K562 (cell line): Measurements from ENCODE around the gene PPP4R3B. TPM values are rescaled to one million over a fixed set of nuclear protein-coding genes. Genes with fewer than 3 reads are reported as not detected.
A peak's percentile ranks its signal among the peaks of the same experiment; 100 is the strongest.

Source experiments
- ATAC-seq: fragments of 200-7000 bp; cut with Tn5 transposase; 3 replicates; pipeline ENCODE4 v1.9.1; 2020; ENCODE audit warnings: moderate library complexity
- BruUV-seq: library from RNA; stranded (reverse); fragments of 400-500 nt; replicated peaks from 2 replicates; lab custom pipeline; 2021; lab: Mats Ljungman, UMichigan
- CTCF ChIA-PET: fragments of 300-600 bp; formaldehyde crosslinking; extraction: SDS; loops from one replicate; lab custom pipeline; 2021; ENCODE audit warnings: low intra/inter-chr PET ratio; lab: Yijun Ruan, JAX
- POLR2A ChIA-PET: fragments of 300-600, 350-650 bp; sonication (Branson Sonifier 250); formaldehyde crosslinking; extraction: SDS; loops from one replicate; lab custom pipeline; 2021; ENCODE audit warnings: antibody characterized with exemption, inconsistent platforms; lab: Yijun Ruan, JAX
- DNase-seq, 4 experiments: peaks; one replicate each; pipeline versions ENCODE4 v3.0.0 to v3.0.0-alpha.2; 2011 to 2018; ENCODE audit warnings: low spot score in 3 of 4, mixed read lengths in 3 of 4; ENCODE audit errors: extremely low read depth in 1 of 4
- FAIRE-seq: peaks from 2 replicates; lab custom pipeline; 2011; peaks lifted over from hg19 to GRCh38; lab: Jason Lieb, UNC
- H2AFZ ChIP-seq: 2 replicates; pipeline ENCODE4 v1.6.0; 2011; ENCODE audit warnings: low read depth, low read length, control low read depth, inconsistent platforms
- H3K27ac ChIP-seq: fragments of 200-600 bp; 3 replicates; pipeline ENCODE4 v1.8.0; 2011; ENCODE audit warnings: low read depth, mild to moderate bottlenecking, control low read depth, inconsistent platforms, low read length, moderate library complexity, mixed read lengths; ENCODE audit errors: extremely low read depth
- H3K27me3 ChIP-seq, 2 experiments: fragments of 300-600 bp in 1 of 2; 2 replicates in 1 of 2; 3 replicates in 1 of 2; pipeline versions ENCODE4 v1.6.0 to v1.8.0; 2011; ENCODE audit warnings: inconsistent platforms in 2 of 2, low read length in 2 of 2, mild to moderate bottlenecking in 1 of 2, mixed read lengths in 1 of 2, moderate library complexity in 1 of 2; ENCODE audit not compliant: control insufficient read depth in 2 of 2, insufficient read depth in 2 of 2
- H3K36me3 ChIP-seq: fragments of 300-600 bp; 3 replicates; pipeline ENCODE4 v1.8.0; 2011; ENCODE audit warnings: mild to moderate bottlenecking, low read length, inconsistent platforms; ENCODE audit not compliant: control insufficient read depth, insufficient read depth
- H3K4me1 ChIP-seq, 2 experiments: fragments of 200-600 bp in 1 of 2; replicated peaks in 1 of 2; 2 replicates in 1 of 2; 3 replicates in 1 of 2; pipeline versions ENCODE4 v1.5.1 to v1.8.0; 2011; ENCODE audit warnings: inconsistent platforms in 2 of 2, low read length in 2 of 2, mild to moderate bottlenecking in 1 of 2, mixed read lengths in 1 of 2, moderate library complexity in 1 of 2; ENCODE audit not compliant: control insufficient read depth in 2 of 2, insufficient read depth in 2 of 2
- H3K4me2 ChIP-seq: 2 replicates; pipeline ENCODE4 v1.6.1; 2011; ENCODE audit warnings: low read length, control low read depth, inconsistent platforms, mixed read lengths; ENCODE audit not compliant: insufficient read depth
- H3K4me3 ChIP-seq: fragments of 200-600 bp; sonication (generic), shearing (Covaris generic); 2 replicates; pipeline ENCODE4 v1.5.1; 2016; ENCODE audit warnings: control low read depth, inconsistent platforms
- H3K79me2 ChIP-seq: fragments of 200-600 bp; 3 replicates; pipeline ENCODE4 v1.8.0; 2011; ENCODE audit warnings: low read length, inconsistent platforms; ENCODE audit not compliant: control insufficient read depth, insufficient read depth
- H3K9ac ChIP-seq, 2 experiments: 2 replicates each; pipeline versions ENCODE4 v1.6.0 to v1.6.1; 2011; ENCODE audit warnings: low read depth in 2 of 2, low read length in 2 of 2, control low read depth in 1 of 2, inconsistent platforms in 1 of 2, mild to moderate bottlenecking in 1 of 2, mixed read lengths in 1 of 2; ENCODE audit not compliant: insufficient read depth in 1 of 2
- H3K9me1 ChIP-seq: one replicate; pipeline ENCODE4 v1.6.0; 2011; ENCODE audit warnings: inconsistent platforms, mild to moderate bottlenecking, low read length, moderate library complexity; ENCODE audit not compliant: control insufficient read depth, insufficient read depth
- H3K9me3 ChIP-seq: replicated peaks from 2 replicates; pipeline ENCODE4 v1.5.1; 2011; ENCODE audit warnings: low read depth, low read length, inconsistent platforms; ENCODE audit not compliant: control insufficient read depth, insufficient read depth
- H4K20me1 ChIP-seq: replicated peaks from 2 replicates; pipeline ENCODE4 v1.6.1; 2011; ENCODE audit warnings: low read length, inconsistent platforms, mixed read lengths; ENCODE audit not compliant: control insufficient read depth, insufficient read depth
- ARID1B ChIP-seq: fragments of 450-650 bp; IDR thresholded peaks from 2 replicates; pipeline ENCODE4 v1.6.1; 2016; ENCODE audit warnings: antibody characterized with exemption, mild to moderate bottlenecking, inconsistent platforms
- DPF2 ChIP-seq: fragments of 450-650 bp; IDR thresholded peaks from 2 replicates; pipeline ENCODE4 v1.6.1; 2016
- FOS ChIP-seq: IDR thresholded peaks from 3 replicates; pipeline ENCODE4 v1.6.1; 2011; ENCODE audit not compliant: insufficient read length; ENCODE audit errors: extremely low read depth
- FOSL1 ChIP-seq: fragments of 200-800 bp; sonication (Bioruptor generic); conservative IDR thresholded peaks from 2 replicates; pipeline ENCODE4 v1.6.1; 2016; ENCODE audit warnings: missing genetic modification characterization, missing compliant biosample characterization
- FOXK2 ChIP-seq, 2 experiments: fragments of 450-650 bp; IDR thresholded peaks in 1 of 2; conservative IDR thresholded peaks in 1 of 2; 2 replicates each; pipeline ENCODE4 v1.6.1; 2016; ENCODE audit warnings: low read depth in 2 of 2, mild to moderate bottlenecking in 1 of 2
- HCFC1 ChIP-seq: IDR thresholded peaks from 2 replicates; pipeline ENCODE4 v1.6.1; 2012; ENCODE audit warnings: low read depth, low read length, improper control_type of control experiment
- HMG20B ChIP-seq: fragments of 250-450 bp; sonication (Bioruptor Pico); IDR thresholded peaks from 2 replicates; pipeline ENCODE4 v1.5.0; 2021; ENCODE audit warnings: mild to moderate bottlenecking
- HSF4 ChIP-seq: fragments of 250-450 bp; sonication (Bioruptor Pico); IDR thresholded peaks from 2 replicates; pipeline ENCODE4 v2.1.2; 2022; ENCODE audit warnings: mild to moderate bottlenecking, moderate library complexity, borderline replicate concordance
- JUN ChIP-seq, 2 experiments: sonication (generic) in 1 of 2; formaldehyde crosslinking in 1 of 2; IDR thresholded peaks; 2 replicates each; pipeline versions ENCODE4 v1.6.1 to v1.8.0; 2012 to 2022; ENCODE audit warnings: borderline replicate concordance in 2 of 2, mild to moderate bottlenecking in 2 of 2, improper control_type of control experiment in 1 of 2, low read depth in 1 of 2, low read length in 1 of 2, missing genetic modification reagents in 1 of 2
- JUND ChIP-seq, 2 experiments: IDR thresholded peaks; 2 replicates in 1 of 2; 3 replicates in 1 of 2; pipeline ENCODE4 v1.6.1; 2011; ENCODE audit warnings: borderline replicate concordance in 2 of 2, low read depth in 2 of 2, low read length in 2 of 2, improper control_type of control experiment in 1 of 2, missing biosample characterization in 1 of 2, missing genetic modification characterization in 1 of 2, missing genetic modification reagents in 1 of 2
- PTBP1 ChIP-seq: fragments of 200-400 bp; formaldehyde crosslinking; IDR thresholded peaks from 2 replicates; pipeline ENCODE4 v1.6.1; 2017; ENCODE audit warnings: low read depth, low read length
- SMARCA4 ChIP-seq: fragments of 450-650 bp; IDR thresholded peaks from 2 replicates; pipeline ENCODE4 v1.6.1; 2016
- SMARCE1 ChIP-seq: fragments of 450-650 bp; IDR thresholded peaks from 2 replicates; pipeline ENCODE4 v1.7.1; 2016; ENCODE audit warnings: mild to moderate bottlenecking
- ZNF175 ChIP-seq: fragments of 200-800 bp; sonication (Bioruptor generic); IDR thresholded peaks from 2 replicates; pipeline ENCODE4 v1.6.1; 2016; ENCODE audit warnings: low read depth, mild to moderate bottlenecking, missing genetic modification characterization, missing compliant biosample characterization
- ZNF212 ChIP-seq: fragments of 450-650 bp; formaldehyde crosslinking; IDR thresholded peaks from 2 replicates; pipeline ENCODE4 v1.4.0; 2020; ENCODE audit warnings: mild to moderate bottlenecking
- ZNF316 ChIP-seq: fragments of 450-650 bp; IDR thresholded peaks from 2 replicates; pipeline ENCODE4 v1.6.1; 2016
- ZNF41 ChIP-seq: fragments of 250-450 bp; sonication (Bioruptor Pico); conservative IDR thresholded peaks from 2 replicates; pipeline ENCODE4 v1.4.0; 2020; ENCODE audit warnings: mild to moderate bottlenecking
- ZNF644 ChIP-seq: fragments of 200-800 bp; sonication (Bioruptor generic); IDR thresholded peaks from 2 replicates; pipeline ENCODE4 v1.6.1; 2016; ENCODE audit warnings: low read depth, missing genetic modification characterization, missing compliant biosample characterization
- ZNF717 ChIP-seq: fragments of 250-450 bp; sonication (Bioruptor Pico); IDR thresholded peaks from 2 replicates; pipeline ENCODE4 v1.5.0; 2021
- WGBS: fragments of 100-300 bp; shearing (Covaris generic); methylation state at CpG from one replicate; pipeline ENCODE4 v1.1.6; 2016; ENCODE audit warnings: low coverage, mixed read lengths; ENCODE audit not compliant: insufficient coverage; ENCODE audit errors: missing lambda C conversion rate; 5-methylcytosine and 5-hydroxymethylcytosine counted together
- in situ Hi-C: fragments of 300-500 bp; cut with MboI; formaldehyde crosslinking; loops from 4 replicates; pipeline ENCODE4 v1.15.0; 2018; ENCODE audit warnings: inconsistent platforms, mixed read lengths
- intact Hi-C: fragments of 100-400 bp; cut with micrococcal nuclease; formaldehyde crosslinking; loops from 2 replicates; pipeline ENCODE4 v1.14.2; 2022
- polyA plus RNA-seq, 8 experiments: library from polyadenylated mRNA; depleted of rRNA in 4 of 8; stranded (reverse) in 5 of 8; unstranded in 3 of 8; fragments of >200 nt; fragmentation: Nextera tagmentation in 2 of 8; fragmentation: Illumina TruSeq in 1 of 8; extraction: Ambion mirVana in 2 of 8; extraction: Trizol in 1 of 8; gene quantifications; 2 replicates each; pipeline versions ENCODE4 v1.2.1 to v1.2.3, GENCODE V29; 2011 to 2014; ENCODE audit warnings: inconsistent platforms in 1 of 8, missing spikeins in 1 of 8
- total RNA-seq, 7 experiments: library from RNA; depleted of rRNA in 6 of 7; stranded (reverse); fragments of >200 nt in 6 of 7; fragmentation: Illumina TruSeq in 2 of 7; extraction: Trizol in 2 of 7; gene quantifications; 2 replicates each; pipeline versions ENCODE4 v1.2.1 to v1.2.3, GENCODE V29; 2011 to 2021; ENCODE audit warnings: low replicate concordance in 1 of 7
- TF ChIP-seq, protein P1 (sequence below): fragments of 250-450 bp; sonication (Bioruptor Pico); IDR thresholded peaks from 2 replicates; pipeline ENCODE4 v1.4.0; 2020; ENCODE audit warnings: mild to moderate bottlenecking, moderate library complexity
- TF ChIP-seq, protein P2 (sequence below): fragments of 450-650 bp; formaldehyde crosslinking; conservative IDR thresholded peaks from 2 replicates; pipeline ENCODE4 v1.4.0; 2022; ENCODE audit warnings: mild to moderate bottlenecking, missing genetic modification characterization

PPP4R3B gene
- total and polyA plus RNA-seq, 9 of the 15 experiments (the other 6 are each of a cell fraction or from before 2014, with no cell fraction given), result 13.2 to 59.2 (median 41.9) TPM

DNA sequence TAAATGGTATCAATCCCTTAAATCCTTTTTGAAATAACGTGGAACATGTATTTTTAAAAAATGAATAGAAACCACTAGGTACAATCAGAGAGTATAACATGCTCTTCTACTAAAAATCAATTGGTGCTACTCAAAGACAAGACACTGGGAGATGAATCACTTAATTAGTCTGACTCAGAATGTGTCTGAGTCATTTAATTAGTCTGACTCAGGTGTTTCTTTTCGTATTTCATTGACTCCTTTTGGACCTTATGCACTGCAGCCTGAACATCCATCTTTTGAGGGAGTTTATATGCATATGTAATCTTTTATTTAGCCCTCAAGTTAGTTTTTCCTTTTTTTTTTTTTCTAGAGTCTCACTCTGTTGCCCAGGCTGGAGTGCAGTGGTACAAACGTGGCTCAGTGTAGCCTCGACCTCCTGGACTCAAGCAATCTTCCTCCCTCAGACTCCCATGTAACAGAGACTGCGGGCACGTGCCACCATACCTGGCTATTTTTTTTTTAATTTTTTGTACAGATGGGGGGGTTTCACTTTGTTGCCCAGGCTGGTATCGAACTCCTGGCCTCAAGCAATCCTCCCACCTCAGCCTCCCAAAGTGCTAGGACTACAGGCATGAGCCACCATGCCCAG, 26.5 kb downstream of the PPP4R3B start:
- Histone ChIP-seq H3K4me1 (no peaks in the 10 kb centered on the region), H3K27ac (no peak overlapping the region), H2AFZ (no peak overlapping the region), H3K9me1 (no peaks in the 10 kb centered on the region), H3K9me3 (no peaks in the 10 kb centered on the region), H3K4me3 (no peak overlapping the region), H3K36me3 (peaks cover 34% of the 10 kb centered on the region; the same call in 2 of the 3 replicates), H3K79me2 (peaks cover 13% of the 10 kb centered on the region; the same call in 2 of the 3 replicates), H3K4me2 (no peak overlapping the region), H3K27me3 (no peaks in the 10 kb centered on the region), H4K20me1 (no peaks in the 10 kb centered on the region), H3K9ac (no peak overlapping the region)
- 60% methylated on average over 7 of the region's 7 CpGs for WGBS
- no TSS peak for BruUV-seq
- intact Hi-C loops (no loop called here), in situ Hi-C loops (no loop called here)
- ATAC-seq, result peak; percentile 27; the same call in 1 of the 3 replicates
- peak; percentile 14 to 35 (median 23) for DNase-seq
- no peak for FAIRE-seq
- POLR2A ChIA-PET, result interaction anchor here (0.9 kb wide), 1 partner anchor 774 kb away, joined by 3 read pairs; no protein-coding TSS in a partner anchor
- CTCF ChIA-PET, result no interaction called here
- TF ChIP-seq HCFC1 (no peak), JUND (IDR thresholded peaks at IDR 0.05; ENCODE audit: borderline replicate concordance, low read depth, low read length) (peak; percentile 83; the same call in 1 of the 2 replicates), JUND (tag; IDR thresholded peaks at IDR 0.05; ENCODE audit: borderline replicate concordance, low read depth, low read length) (peak; percentile 79; the same call in 2 of the 3 replicates), SMARCE1 (peak; percentile 64), FOS (peak; percentile 18), ZNF212 (CRISPR knock-in tag) (no peak), ZNF316 (peak; percentile 55), HSF4 (CRISPR knock-in tag) (no peak), FOXK2 (conservative IDR thresholded peaks at IDR 0.05 in 1 of 2, IDR thresholded peaks at IDR 0.05 in 1 of 2; ENCODE audit: low read depth in 2 of 2) (no peak), ZNF644 (no peak), FOSL1 (tag) (peak; percentile 92), HMG20B (CRISPR knock-in tag) (no peak), ARID1B (peak; percentile 60), ZNF175 (CRISPR knock-in tag) (no peak), JUN (IDR thresholded peaks at IDR 0.05; ENCODE audit: borderline replicate concordance, low read depth, low read length) (peak; percentile 91), JUN (CRISPR knock-in tag; IDR thresholded peaks at IDR 0.05; ENCODE audit: borderline replicate concordance) (no peak), ZNF41 (CRISPR knock-in tag) (no peak), DPF2 (peak; percentile 62), SMARCA4 (peak; percentile 65; the same call in 1 of the 2 replicates), PTBP1 (no peak), ZNF717 (no peak)
- TF ChIP-seq, protein P1, sequence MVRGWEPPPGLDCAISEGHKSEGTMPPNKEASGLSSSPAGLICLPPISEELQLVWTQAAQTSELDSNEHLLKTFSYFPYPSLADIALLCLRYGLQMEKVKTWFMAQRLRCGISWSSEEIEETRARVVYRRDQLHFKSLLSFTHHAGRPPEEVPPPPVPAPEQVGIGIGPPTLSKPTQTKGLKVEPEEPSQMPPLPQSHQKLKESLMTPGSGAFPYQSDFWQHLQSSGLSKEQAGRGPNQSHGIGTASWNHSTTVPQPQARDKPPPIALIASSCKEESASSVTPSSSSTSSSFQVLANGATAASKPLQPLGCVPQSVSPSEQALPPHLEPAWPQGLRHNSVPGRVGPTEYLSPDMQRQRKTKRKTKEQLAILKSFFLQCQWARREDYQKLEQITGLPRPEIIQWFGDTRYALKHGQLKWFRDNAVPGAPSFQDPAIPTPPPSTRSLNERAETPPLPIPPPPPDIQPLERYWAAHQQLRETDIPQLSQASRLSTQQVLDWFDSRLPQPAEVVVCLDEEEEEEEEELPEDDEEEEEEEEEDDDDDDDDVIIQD (CRISPR knock-in tag), result no peak
- TF ChIP-seq, protein P2, sequence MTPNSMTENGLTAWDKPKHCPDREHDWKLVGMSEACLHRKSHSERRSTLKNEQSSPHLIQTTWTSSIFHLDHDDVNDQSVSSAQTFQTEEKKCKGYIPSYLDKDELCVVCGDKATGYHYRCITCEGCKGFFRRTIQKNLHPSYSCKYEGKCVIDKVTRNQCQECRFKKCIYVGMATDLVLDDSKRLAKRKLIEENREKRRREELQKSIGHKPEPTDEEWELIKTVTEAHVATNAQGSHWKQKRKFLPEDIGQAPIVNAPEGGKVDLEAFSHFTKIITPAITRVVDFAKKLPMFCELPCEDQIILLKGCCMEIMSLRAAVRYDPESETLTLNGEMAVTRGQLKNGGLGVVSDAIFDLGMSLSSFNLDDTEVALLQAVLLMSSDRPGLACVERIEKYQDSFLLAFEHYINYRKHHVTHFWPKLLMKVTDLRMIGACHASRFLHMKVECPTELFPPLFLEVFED (CRISPR knock-in tag), result no peak
